Endothelial cell of umbilical vein (primary cell): ENCODE results near the gene NUDCD3. TPM values are rescaled to one million over a fixed set of nuclear protein-coding genes. Genes with fewer than 3 reads are reported as not detected.

Source experiments
- BruUV-seq: library from RNA; stranded (reverse); fragments of 400-500 nt; replicated peaks from 2 replicates; lab custom pipeline; 2021; lab: Mats Ljungman, UMichigan
- CTCF ChIA-PET: fragments of 300-600, 350-600 bp; sonication (Branson Sonifier 250); formaldehyde crosslinking; loops from one replicate; lab custom pipeline; 2021; ENCODE audit warnings: antibody characterized with exemption, inconsistent platforms; lab: Charles Lee
- POLR2A ChIA-PET: fragments of 300-600, 350-600 bp; sonication (Branson Sonifier 250); formaldehyde crosslinking; loops from one replicate; lab custom pipeline; 2021; ENCODE audit warnings: antibody characterized with exemption, inconsistent platforms; lab: Charles Lee
- DNase-seq: peaks from one replicate; pipeline ENCODE4 v3.0.0-alpha.2; 2011; ENCODE audit warnings: low read depth, low spot score
- FAIRE-seq: peaks from 2 replicates; lab custom pipeline; 2011; peaks lifted over from hg19 to GRCh38; lab: Jason Lieb, UNC
- H2AFZ ChIP-seq: 2 replicates; pipeline ENCODE4 v1.6.0; 2012; ENCODE audit warnings: low read depth, low read length, control low read depth, inconsistent platforms
- H3K27ac ChIP-seq: 2 replicates; pipeline ENCODE4 v1.5.1; 2011; ENCODE audit warnings: low read depth, mild to moderate bottlenecking, control low read depth, low read length, moderate library complexity; ENCODE audit not compliant: insufficient read depth
- H3K27me3 ChIP-seq, 2 experiments: 2 replicates each; pipeline versions ENCODE4 v1.6.0 to v1.6.1; 2011; ENCODE audit warnings: low read length in 2 of 2, mixed read lengths in 1 of 2; ENCODE audit not compliant: control insufficient read depth in 2 of 2, insufficient read depth in 2 of 2
- H3K36me3 ChIP-seq, 2 experiments: 2 replicates in 1 of 2; 3 replicates in 1 of 2; pipeline ENCODE4 v1.5.1; 2011; ENCODE audit warnings: low read length in 2 of 2, mild to moderate bottlenecking in 1 of 2, moderate library complexity in 1 of 2; ENCODE audit not compliant: control insufficient read depth in 2 of 2, insufficient read depth in 2 of 2; ENCODE audit errors: extremely low read depth in 1 of 2
- H3K4me1 ChIP-seq: 3 replicates; pipeline ENCODE4 v1.5.1; 2011; ENCODE audit warnings: mild to moderate bottlenecking, low read length; ENCODE audit not compliant: control insufficient read depth, insufficient read depth; ENCODE audit errors: extremely low read depth
- H3K4me2 ChIP-seq: 2 replicates; pipeline ENCODE4 v1.6.1; 2011; ENCODE audit warnings: low read length, control low read depth, mixed read lengths; ENCODE audit not compliant: insufficient read depth
- H3K4me3 ChIP-seq, 3 experiments: fragments of 200-600 bp in 1 of 3; sonication (generic), shearing (Covaris generic) in 1 of 3; replicated peaks in 1 of 3; 2 replicates each; pipeline ENCODE4 v1.5.1; 2011 to 2016; ENCODE audit warnings: control low read depth in 3 of 3, low read length in 3 of 3, mild to moderate bottlenecking in 2 of 3, inconsistent platforms in 1 of 3, low read depth in 1 of 3, moderate library complexity in 1 of 3; ENCODE audit not compliant: insufficient read depth in 1 of 3
- H3K79me2 ChIP-seq: 2 replicates; pipeline ENCODE4 v1.6.0; 2012; ENCODE audit warnings: low read length, inconsistent platforms; ENCODE audit not compliant: control insufficient read depth, insufficient read depth
- H3K9ac ChIP-seq: replicated peaks from 2 replicates; pipeline ENCODE3; 2011; ENCODE audit warnings: low read length, control low read depth; ENCODE audit not compliant: insufficient read depth; ENCODE audit errors: extremely low read depth
- H3K9me1 ChIP-seq: replicated peaks from 3 replicates; pipeline ENCODE4 v1.6.0; 2011; ENCODE audit warnings: mild to moderate bottlenecking, low read length; ENCODE audit not compliant: control insufficient read depth, insufficient read depth; ENCODE audit errors: extremely low read depth
- H3K9me3 ChIP-seq: replicated peaks from 2 replicates; pipeline ENCODE4 v1.5.1; 2012; ENCODE audit warnings: low read length, inconsistent platforms; ENCODE audit not compliant: control insufficient read depth, insufficient read depth
- H4K20me1 ChIP-seq: replicated peaks from 2 replicates; pipeline ENCODE3; 2011; ENCODE audit warnings: mild to moderate bottlenecking, low read length; ENCODE audit not compliant: control insufficient read depth, insufficient read depth; ENCODE audit errors: extremely low read depth
- EZH2 ChIP-seq: IDR thresholded peaks from 2 replicates; pipeline ENCODE4 v1.6.1; 2012; ENCODE audit warnings: borderline replicate concordance, low read depth, mild to moderate bottlenecking, moderate library complexity, low read length, inconsistent platforms; ENCODE audit not compliant: severe bottlenecking
- FOS ChIP-seq: IDR thresholded peaks from 2 replicates; pipeline ENCODE4 v1.6.1; 2011; ENCODE audit warnings: mild to moderate bottlenecking, low read length, moderate library complexity, borderline replicate concordance; ENCODE audit not compliant: insufficient read depth
- GATA2 ChIP-seq: IDR thresholded peaks from 2 replicates; pipeline ENCODE4 v1.7.0; 2011; ENCODE audit warnings: low read depth, mild to moderate bottlenecking, moderate library complexity, mixed read lengths, low read length; ENCODE audit not compliant: insufficient read length, insufficient read depth
- JUN ChIP-seq: IDR thresholded peaks from 2 replicates; pipeline ENCODE4 v1.6.1; 2011; ENCODE audit warnings: borderline replicate concordance, low read depth; ENCODE audit not compliant: insufficient read length, insufficient read depth
- MYC ChIP-seq: IDR thresholded peaks from one replicate; pipeline ENCODE4 v1.6.1; 2011; ENCODE audit warnings: mild to moderate bottlenecking, low read depth, low read length
- POLR2A ChIP-seq: IDR thresholded peaks from 2 replicates; pipeline ENCODE4 v1.6.1; 2012; ENCODE audit warnings: low read depth, mild to moderate bottlenecking, control low read depth, low read length
- POLR2AphosphoS5 ChIP-seq: IDR thresholded peaks from 2 replicates; pipeline ENCODE4 v1.6.1; 2012; ENCODE audit warnings: low read depth, mild to moderate bottlenecking, control low read depth, low read length, moderate library complexity; ENCODE audit not compliant: insufficient read depth
- dilution Hi-C: fragments of 300-500 bp; cut with MboI; formaldehyde crosslinking; loops from one replicate; pipeline ENCODE4 v1.15.0; 2019; ENCODE audit warnings: low sequenced_read_pairs; ENCODE audit not compliant: extremely low pct_ligation_motif_present
- intact Hi-C: fragments of 100-400 bp; cut with micrococcal nuclease; formaldehyde crosslinking; loops from one replicate; pipeline ENCODE4 v1.10.0; 2022
- polyA plus RNA-seq, 4 experiments: library from polyadenylated mRNA; depleted of rRNA in 3 of 4; stranded (reverse) in 3 of 4; unstranded in 1 of 4; fragments of >200 nt; gene quantifications; 2 replicates each; pipeline versions ENCODE4 v1.2.1 to v1.2.3, GENCODE V29; 2011 to 2012; ENCODE audit warnings: missing spikeins in 1 of 4
- total RNA-seq: library from RNA; stranded (reverse); gene quantifications from 2 replicates; pipeline ENCODE4 v1.2.3, GENCODE V29; 2021
- TF ChIP-seq, protein P1 (sequence below), 2 donors: IDR thresholded peaks; 1 replicate in 1 of 2; 2 replicates in 1 of 2; pipeline ENCODE4 v1.5.1; 2011; ENCODE audit warnings: low read length in 2 of 2, mild to moderate bottlenecking in 2 of 2, moderate library complexity in 2 of 2, control low read depth in 1 of 2, inconsistent platforms in 1 of 2, low read depth in 1 of 2; ENCODE audit not compliant: insufficient read depth in 1 of 2; ENCODE audit errors: extremely low read depth in 1 of 2
- TF ChIP-seq, protein P2 (sequence below): IDR thresholded peaks from 2 replicates; pipeline ENCODE4 v1.6.1; 2011; ENCODE audit not compliant: insufficient read depth, insufficient read length

The NUDCD3 gene
- total and polyA plus RNA-seq, 2 donors (not counting 3 experiments of a cell fraction or from before 2014, with no cell fraction given) = 50.6 to 137 TPM

DNA sequence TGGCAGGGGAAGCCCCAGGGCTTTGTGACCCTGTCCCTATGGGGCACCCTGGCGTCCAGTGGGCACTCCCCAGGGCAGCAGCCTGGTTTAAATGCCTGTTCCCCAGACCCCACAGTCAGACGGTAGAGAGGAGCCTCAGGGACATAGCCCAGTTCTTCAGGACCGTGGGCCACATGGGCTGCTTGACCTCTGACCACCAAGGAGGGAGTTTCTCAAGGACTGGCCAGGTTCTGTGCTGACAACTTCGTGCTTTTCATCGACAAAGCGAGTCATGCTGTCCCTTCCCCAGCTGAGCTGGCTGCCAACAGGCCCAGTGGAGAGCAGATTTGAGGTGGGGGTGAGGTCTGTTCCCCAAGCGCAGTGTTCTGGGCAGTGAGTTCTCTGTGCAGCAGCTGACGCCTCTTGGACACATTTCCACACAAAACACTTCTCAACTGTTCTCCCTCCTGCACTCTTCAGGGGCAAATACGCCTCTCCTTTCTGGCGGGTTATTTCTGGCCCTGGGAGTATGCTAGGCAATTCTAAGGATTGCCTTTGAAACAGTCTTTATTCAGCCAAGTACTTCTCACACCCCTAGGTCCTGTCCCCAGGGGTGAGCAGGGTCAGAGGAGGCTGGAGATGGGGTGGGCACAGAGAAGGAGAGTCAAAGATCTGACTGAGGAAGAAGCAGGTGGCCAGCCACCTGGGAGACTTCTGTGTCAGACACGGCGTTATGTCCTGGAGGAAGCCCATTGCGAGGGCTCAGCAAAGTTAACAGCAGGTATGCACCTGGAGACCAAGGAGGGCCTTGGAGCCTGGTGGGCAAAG is 107.8 kb downstream of the NUDCD3 start:
- no peaks in the 10 kb centered on the region for H3K9me1 ChIP-seq
- peaks cover 0 to 7% of the 10 kb centered on the region in 2 experiments for H3K36me3 ChIP-seq
- no peak overlapping the region for H3K4me3 ChIP-seq
- no peak overlapping the region for H3K4me2 ChIP-seq
- no TSS peak for BruUV-seq
- dilution Hi-C loops (no loop called here), intact Hi-C loops (loop anchor here (2.0 kb wide), 1 partner anchor 80 kb away; no protein-coding TSS in a partner anchor)
- peaks cover 67% of the 10 kb centered on the region for H3K4me1 ChIP-seq
- TF ChIP-seq, protein P1, sequence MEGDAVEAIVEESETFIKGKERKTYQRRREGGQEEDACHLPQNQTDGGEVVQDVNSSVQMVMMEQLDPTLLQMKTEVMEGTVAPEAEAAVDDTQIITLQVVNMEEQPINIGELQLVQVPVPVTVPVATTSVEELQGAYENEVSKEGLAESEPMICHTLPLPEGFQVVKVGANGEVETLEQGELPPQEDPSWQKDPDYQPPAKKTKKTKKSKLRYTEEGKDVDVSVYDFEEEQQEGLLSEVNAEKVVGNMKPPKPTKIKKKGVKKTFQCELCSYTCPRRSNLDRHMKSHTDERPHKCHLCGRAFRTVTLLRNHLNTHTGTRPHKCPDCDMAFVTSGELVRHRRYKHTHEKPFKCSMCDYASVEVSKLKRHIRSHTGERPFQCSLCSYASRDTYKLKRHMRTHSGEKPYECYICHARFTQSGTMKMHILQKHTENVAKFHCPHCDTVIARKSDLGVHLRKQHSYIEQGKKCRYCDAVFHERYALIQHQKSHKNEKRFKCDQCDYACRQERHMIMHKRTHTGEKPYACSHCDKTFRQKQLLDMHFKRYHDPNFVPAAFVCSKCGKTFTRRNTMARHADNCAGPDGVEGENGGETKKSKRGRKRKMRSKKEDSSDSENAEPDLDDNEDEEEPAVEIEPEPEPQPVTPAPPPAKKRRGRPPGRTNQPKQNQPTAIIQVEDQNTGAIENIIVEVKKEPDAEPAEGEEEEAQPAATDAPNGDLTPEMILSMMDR (IDR thresholded peaks at IDR 0.05; ENCODE audit: extremely low read depth in 1 of 2, insufficient read depth in 1 of 2, low read depth in 1 of 2, low read length in 2 of 2) = no peak
- TF ChIP-seq POLR2AphosphoS5 = no peak
- TF ChIP-seq FOS = no peak
- TF ChIP-seq GATA2 = no peak
- no peak for TF ChIP-seq JUN
- TF ChIP-seq, protein P2, sequence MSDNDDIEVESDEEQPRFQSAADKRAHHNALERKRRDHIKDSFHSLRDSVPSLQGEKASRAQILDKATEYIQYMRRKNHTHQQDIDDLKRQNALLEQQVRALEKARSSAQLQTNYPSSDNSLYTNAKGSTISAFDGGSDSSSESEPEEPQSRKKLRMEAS = no peak
- no peak for TF ChIP-seq POLR2A
- no peak for TF ChIP-seq MYC
- TF ChIP-seq EZH2 = no peak
- H3K9ac ChIP-seq = no peak overlapping the region
- DNase-seq (no peak), FAIRE-seq (peak; percentile 49)
- ChIA-PET POLR2A (interaction anchor here (1.0 kb wide), 1 partner anchor 16 kb away, joined by 3 read pairs; no protein-coding TSS in a partner anchor), CTCF (interaction anchor here (0.9 to 1.4 kb wide), 6 partner anchors 13 to 58 kb away, joined by 3 to 8 read pairs (median 4); no protein-coding TSS in a partner anchor)
- H3K79me2 ChIP-seq = no peaks in the 10 kb centered on the region
- H2AFZ ChIP-seq = no peak overlapping the region
- H3K9me3 ChIP-seq = no peaks in the 10 kb centered on the region
- peak overlapping the region; percentile 79 for H3K27ac ChIP-seq
- H3K27me3 ChIP-seq = no peaks in the 10 kb centered on the region
- H4K20me1 ChIP-seq = no peaks in the 10 kb centered on the region
